Measurements from ENCODE around the gene MYL10. TPM values are rescaled to one million over a fixed set of nuclear protein-coding genes. Genes with fewer than 3 reads are reported as not detected.

MYL10 gene
- total RNA-seq, 1 experiment from 2014 or later = not detected

GRCh38 chr7:101615446-101615845 is 13.7 kb downstream of the MYL10 start:
- no peaks in the 10 kb centered on the region for H3K36me3 Mint-ChIP-seq (ENCODE audit: insufficient read depth, unreplicated experiment)

GRCh38 chr7:101614939-101615302 is 14.2 kb downstream of the MYL10 start:
- Mint-ChIP-seq H3K27me3 (ENCODE audit: unreplicated experiment) (peaks cover 34% of the 10 kb centered on the region), H3K4me3 (ENCODE audit: low read depth, unreplicated experiment) (no peak overlapping the region), H3K9me3 (ENCODE audit: low read depth, unreplicated experiment) (no peaks in the 10 kb centered on the region), H3K4me1 (ENCODE audit: low read depth, unreplicated experiment) (peaks cover 13% of the 10 kb centered on the region), H3K27ac (ENCODE audit: unreplicated experiment) (no peak overlapping the region), H3K36me3 (ENCODE audit: insufficient read depth, unreplicated experiment) (no peaks in the 10 kb centered on the region)
- CTCF ChIA-PET = no interaction called here
- DNase-seq = peak; percentile 23
- TF ChIP-seq, protein P1, sequence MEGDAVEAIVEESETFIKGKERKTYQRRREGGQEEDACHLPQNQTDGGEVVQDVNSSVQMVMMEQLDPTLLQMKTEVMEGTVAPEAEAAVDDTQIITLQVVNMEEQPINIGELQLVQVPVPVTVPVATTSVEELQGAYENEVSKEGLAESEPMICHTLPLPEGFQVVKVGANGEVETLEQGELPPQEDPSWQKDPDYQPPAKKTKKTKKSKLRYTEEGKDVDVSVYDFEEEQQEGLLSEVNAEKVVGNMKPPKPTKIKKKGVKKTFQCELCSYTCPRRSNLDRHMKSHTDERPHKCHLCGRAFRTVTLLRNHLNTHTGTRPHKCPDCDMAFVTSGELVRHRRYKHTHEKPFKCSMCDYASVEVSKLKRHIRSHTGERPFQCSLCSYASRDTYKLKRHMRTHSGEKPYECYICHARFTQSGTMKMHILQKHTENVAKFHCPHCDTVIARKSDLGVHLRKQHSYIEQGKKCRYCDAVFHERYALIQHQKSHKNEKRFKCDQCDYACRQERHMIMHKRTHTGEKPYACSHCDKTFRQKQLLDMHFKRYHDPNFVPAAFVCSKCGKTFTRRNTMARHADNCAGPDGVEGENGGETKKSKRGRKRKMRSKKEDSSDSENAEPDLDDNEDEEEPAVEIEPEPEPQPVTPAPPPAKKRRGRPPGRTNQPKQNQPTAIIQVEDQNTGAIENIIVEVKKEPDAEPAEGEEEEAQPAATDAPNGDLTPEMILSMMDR (IDR thresholded peaks at IDR 0.05; ENCODE audit: unreplicated experiment) = no peak
- no TSS peak for BruUV-seq (replicated peaks)
- intact Hi-C loops (cut with micrococcal nuclease; ENCODE audit: unreplicated experiment) = no loop called here

More at GRCh38 chr7:101615446-101615845, 13.7 kb downstream of the MYL10 start:
- CTCF ChIA-PET = no interaction called here
- TF ChIP-seq, protein P1 (IDR thresholded peaks at IDR 0.05; ENCODE audit: unreplicated experiment) = no peak
- no peak for DNase-seq
- H3K27ac Mint-ChIP-seq (ENCODE audit: unreplicated experiment) = no peak overlapping the region
- peaks cover 11% of the 10 kb centered on the region for H3K4me1 Mint-ChIP-seq (ENCODE audit: low read depth, unreplicated experiment)
- no TSS peak for BruUV-seq (replicated peaks)
- no peak overlapping the region for H3K4me3 Mint-ChIP-seq (ENCODE audit: low read depth, unreplicated experiment)
- H3K9me3 Mint-ChIP-seq (ENCODE audit: low read depth, unreplicated experiment) = no peaks in the 10 kb centered on the region
- H3K27me3 Mint-ChIP-seq (ENCODE audit: unreplicated experiment) = peaks cover 34% of the 10 kb centered on the region
- intact Hi-C loops (cut with micrococcal nuclease; ENCODE audit: unreplicated experiment) = no loop called here

- CTCF ChIA-PET = no interaction called here
- Mint-ChIP-seq H3K27me3 (ENCODE audit: unreplicated experiment) (peaks cover 34% of the 10 kb centered on the region), H3K27ac (ENCODE audit: unreplicated experiment) (no peak overlapping the region), H3K4me3 (ENCODE audit: low read depth, unreplicated experiment) (no peak overlapping the region), H3K9me3 (ENCODE audit: low read depth, unreplicated experiment) (no peaks in the 10 kb centered on the region), H3K4me1 (ENCODE audit: low read depth, unreplicated experiment) (peaks cover 19% of the 10 kb centered on the region), H3K36me3 (ENCODE audit: insufficient read depth, unreplicated experiment) (no peaks in the 10 kb centered on the region)
- intact Hi-C loops (cut with micrococcal nuclease; ENCODE audit: unreplicated experiment) = no loop called here
- DNase-seq = no peak
- BruUV-seq (replicated peaks) = no TSS peak
- TF ChIP-seq, protein P1 (IDR thresholded peaks at IDR 0.05; ENCODE audit: unreplicated experiment) = no peak
These were observed 14.8 kb downstream of the MYL10 start for GRCh38 chr7:101614098-101614938.

DNA sequence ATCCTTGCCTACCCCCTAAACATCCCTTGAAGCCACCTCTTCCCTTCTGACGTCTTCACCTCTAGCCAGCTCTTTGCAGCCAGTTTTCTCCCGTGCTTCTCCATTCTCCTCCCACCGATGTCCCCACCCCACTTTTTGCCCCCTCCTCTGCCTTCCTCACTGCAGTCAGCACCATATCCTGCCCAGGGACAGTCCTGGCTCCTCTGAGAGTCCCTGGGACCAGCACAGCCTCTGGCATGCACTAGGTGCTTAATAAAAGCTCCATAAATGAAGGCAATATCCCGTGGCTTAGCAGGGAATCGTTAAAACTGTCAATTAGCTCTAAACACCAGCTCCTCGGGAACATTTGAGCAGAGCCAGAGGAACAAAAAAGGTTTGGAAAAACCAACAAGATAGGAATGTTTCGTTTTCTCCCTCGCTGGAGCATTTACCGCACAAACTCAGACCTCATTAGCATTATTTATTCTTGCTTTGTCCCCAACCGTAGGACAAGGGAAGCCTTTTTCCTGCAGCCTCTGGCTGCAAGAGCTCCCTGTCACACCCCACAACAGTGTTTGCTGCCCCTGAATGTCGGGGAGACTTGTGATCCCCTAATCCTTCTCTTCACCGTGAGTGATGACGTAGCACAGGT is 16.1 kb downstream of the MYL10 start:
- H3K27me3 Mint-ChIP-seq (ENCODE audit: unreplicated experiment) = peaks cover 34% of the 10 kb centered on the region
- H3K4me3 Mint-ChIP-seq (ENCODE audit: low read depth, unreplicated experiment) = no peak overlapping the region
- CTCF ChIA-PET = no interaction called here
- BruUV-seq (replicated peaks) = no TSS peak
- peaks cover 25% of the 10 kb centered on the region for H3K4me1 Mint-ChIP-seq (ENCODE audit: low read depth, unreplicated experiment)
- H3K36me3 Mint-ChIP-seq (ENCODE audit: insufficient read depth, unreplicated experiment) = peaks cover 6% of the 10 kb centered on the region
- intact Hi-C loops (cut with micrococcal nuclease; ENCODE audit: unreplicated experiment) = no loop called here
- H3K27ac Mint-ChIP-seq (ENCODE audit: unreplicated experiment) = no peak overlapping the region
- no peak for DNase-seq
- H3K9me3 Mint-ChIP-seq (ENCODE audit: low read depth, unreplicated experiment) = no peaks in the 10 kb centered on the region
- TF ChIP-seq, protein P1 (IDR thresholded peaks at IDR 0.05; ENCODE audit: unreplicated experiment) = no peak
